ENCODE results near the gene RAPGEF4.
A peak's percentile ranks its signal among the peaks of the same experiment; 100 is the strongest.
"Not testable (repeated sequence)": the region's sequence is repeated elsewhere in the genome, so short reads cannot be mapped to it uniquely, and the experiment has no call there.

Gene RAPGEF4

DNA sequence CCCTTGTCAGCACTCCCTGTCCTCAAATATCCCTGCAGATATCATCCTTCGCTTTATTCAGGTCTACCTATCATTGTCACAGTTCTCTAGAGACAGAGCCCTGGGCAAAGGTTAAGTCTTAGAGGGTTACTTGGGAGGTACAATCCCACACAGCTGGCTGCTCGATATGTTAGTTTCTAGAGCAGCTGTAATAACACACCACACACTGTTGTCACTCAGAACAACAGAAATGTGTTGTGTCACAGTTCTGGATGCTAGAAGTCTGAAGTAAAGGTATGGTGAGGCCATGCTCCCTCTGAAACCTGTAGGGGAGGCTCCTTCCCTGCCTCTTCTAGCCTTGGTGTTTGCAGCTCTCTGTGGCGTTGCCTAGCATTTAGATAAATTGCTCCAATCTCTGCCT lies 9.9 kb upstream of the RAPGEF4 start:
- no peak for DNase-seq

GRCh38 chr2:172726172-172726735 lies 9.4 kb upstream of the RAPGEF4 start:
- no peak for DNase-seq

GRCh38 chr2:172730411-172730810 lies 5.2 kb upstream of the RAPGEF4 start:
- no peak for DNase-seq

DNA sequence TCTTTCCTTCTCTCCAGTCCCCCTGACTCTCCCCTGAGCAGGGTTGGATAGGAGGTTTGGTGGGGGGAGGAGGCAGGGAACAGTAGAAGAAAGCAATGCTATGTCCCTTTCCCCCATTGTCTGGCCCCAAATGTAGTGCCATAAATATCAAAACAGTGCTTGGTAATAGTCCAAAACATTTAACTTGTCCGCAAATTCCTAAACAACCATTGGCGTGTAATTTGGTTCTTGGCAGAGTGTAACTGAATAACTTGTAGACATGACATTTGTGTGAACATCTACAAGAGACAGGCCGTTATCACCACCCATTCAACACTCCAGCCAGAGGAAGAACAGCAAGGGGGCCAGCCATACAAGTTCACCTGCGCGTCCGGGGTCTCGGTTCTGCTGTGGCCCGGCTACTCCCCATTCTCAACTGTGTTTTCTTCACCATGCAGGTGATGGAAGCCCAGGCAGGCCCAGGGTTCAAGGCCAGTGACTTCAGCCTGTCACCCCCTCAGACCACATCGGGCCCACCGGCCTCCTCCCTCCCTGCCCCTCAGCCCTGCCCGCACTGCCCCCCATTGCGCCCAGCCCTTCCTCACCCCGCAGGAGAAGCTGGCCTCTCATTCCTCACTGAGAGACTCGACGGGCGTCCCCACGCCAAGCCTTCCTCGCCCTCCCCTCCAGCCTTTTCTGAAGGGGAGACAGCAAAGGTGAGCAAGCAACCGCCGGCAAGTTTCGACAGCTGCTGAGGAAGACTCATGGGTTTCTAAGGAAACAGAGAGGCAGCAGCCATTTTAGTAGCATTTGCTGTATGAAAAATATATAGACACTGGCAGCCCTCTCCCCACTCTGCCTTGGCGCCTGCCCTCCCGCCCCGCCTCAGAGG lies 699 bp upstream of the RAPGEF4 start:
- peak in 1 of 58 donors; percentile 15 for DNase-seq

GRCh38 chr2:172736424-172737174 lies 954 bp downstream of the RAPGEF4 start:
- DNase-seq: peak in 4 of 58 donors; percentile 8 to 46 (median 14)

DNA sequence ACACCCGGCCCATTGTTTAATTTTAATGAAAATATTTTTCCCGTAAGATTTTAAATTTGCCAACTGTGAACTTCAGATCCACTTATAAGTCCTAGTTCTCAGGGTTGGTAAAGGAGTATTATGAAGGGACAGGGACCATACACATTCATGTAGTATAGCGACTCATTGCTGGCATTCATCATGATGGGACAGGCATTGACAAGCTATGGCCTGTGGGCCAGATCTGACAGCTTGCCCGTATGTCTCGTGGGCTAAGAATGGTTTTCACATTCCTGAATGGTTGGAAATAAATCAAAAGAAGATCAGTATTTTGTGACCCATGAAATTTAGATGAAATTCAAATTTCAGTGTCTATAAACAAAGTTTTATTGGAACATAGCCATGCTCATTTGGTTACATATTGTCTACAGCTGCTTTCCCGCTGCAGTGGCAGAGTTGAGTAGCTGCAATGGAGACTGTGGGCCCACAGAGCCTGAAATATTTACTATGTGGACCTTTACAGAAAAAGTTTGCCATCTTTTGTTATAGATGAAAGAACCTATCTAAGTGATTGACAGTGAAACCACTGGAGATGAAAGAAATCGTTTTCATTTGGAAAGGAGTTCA lies 4.1 kb downstream of the RAPGEF4 start:
- DNase-seq: no peak

DNA sequence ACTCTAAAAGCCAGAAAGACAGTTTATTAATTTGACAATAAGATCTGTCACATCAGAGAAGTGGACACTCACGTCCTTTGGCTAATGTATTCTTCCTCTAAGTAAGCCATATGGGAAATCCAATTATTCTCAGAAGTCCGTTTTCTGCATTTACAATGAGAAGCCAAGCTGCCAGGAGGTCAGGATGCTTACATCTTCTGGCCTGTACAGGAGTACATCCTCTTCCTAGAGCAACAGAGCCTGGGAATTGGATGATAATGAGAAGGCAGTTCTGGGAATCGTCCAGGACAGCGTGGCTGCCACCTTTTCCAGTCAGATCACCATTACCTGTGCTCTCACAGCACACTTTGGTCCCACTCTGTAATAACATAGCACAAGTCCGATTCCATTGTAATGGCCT lies 5.2 kb downstream of the RAPGEF4 start:
- DNase-seq: no peak

- peak in 1 of 58 donors; percentile 33 for DNase-seq
These were observed 7.4 kb downstream of the RAPGEF4 start for GRCh38 chr2:172742931-172743540.

DNA sequence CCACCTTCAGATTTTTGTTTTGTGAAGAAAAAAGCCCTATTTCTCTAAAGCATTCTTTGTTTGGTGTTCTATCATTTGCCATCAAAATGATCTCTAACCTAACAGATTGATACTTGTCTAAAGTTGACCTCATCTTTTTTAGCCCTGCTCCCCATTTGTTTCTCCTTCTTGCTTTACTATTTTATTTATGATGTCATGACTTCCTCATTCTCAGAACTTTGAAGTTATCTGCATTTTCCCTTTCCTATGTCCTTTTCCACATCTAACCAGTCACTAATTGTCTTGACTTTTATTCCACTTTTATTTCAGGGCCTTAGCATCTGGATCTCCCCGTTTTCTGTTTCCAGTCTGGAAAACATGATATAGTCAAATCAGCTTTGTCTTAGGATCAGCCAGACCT lies 8.3 kb downstream of the RAPGEF4 start:
- no peak for DNase-seq

GRCh38 chr2:172745636-172746035 lies 10.0 kb downstream of the RAPGEF4 start:
- no peak for DNase-seq

DNA sequence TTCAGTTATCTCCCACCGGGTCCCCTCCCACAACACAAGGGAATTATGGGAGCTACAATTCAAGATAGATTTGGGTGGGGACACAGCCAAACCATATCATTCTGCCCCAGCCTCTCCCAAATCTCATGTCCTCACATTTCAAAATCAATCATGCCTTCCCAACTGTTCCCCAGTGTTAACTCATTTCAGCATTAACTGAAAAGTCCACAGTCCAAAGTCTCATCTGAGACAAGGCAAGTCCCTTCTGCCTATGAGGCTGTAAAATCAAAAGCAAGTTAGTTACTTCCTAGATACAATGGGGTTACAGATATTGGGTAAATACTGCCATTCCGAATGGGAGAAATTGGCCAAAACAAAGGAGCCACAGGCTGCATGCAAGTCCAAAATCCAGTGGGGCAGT lies 12.9 kb downstream of the RAPGEF4 start:
- not testable (repeated sequence) for DNase-seq

DNA sequence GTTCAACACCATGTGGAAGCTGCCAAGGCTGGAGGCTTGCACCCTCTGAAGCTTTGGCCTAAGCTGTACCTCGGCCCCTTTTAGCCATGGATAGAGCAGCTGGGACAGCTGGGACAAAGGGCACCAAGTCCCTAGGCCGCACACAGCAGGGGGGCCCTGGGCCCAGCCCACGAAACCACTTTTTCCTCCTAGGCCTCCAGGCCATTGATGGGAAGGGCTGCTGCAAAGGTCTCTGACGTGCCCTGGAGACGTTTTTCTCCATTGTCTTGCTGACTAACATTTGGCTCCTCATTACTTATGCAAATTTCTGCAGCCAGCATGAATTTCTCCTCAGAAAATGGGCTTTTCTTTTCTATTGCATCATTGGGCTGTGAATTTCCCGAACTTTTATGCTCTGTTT lies 13.7 kb downstream of the RAPGEF4 start:
- no peak for DNase-seq

GRCh38 chr2:172751564-172751963 lies 15.9 kb downstream of the RAPGEF4 start:
- no peak for DNase-seq

DNA sequence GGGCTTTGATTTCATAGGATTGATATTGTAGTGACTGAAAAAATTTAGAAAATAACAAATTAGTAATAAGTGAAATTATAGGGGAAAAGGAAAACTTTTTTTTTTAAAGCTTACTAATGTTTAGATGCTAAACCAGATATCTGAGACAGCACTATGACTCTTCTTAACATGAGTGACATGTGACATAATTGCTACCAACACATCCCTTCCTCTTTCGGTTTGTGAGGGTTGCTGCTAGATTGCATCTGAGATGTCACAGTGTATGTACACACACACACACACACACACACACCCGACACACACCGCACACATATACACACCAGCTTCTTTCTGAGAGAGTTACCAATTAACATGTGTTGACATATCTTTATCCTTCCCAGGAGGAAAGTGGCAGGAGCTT lies 18.0 kb downstream of the RAPGEF4 start:
- DNase-seq: no peak

GRCh38 chr2:172759441-172759840 lies 23.8 kb downstream of the RAPGEF4 start:
- no peak for DNase-seq

- DNase-seq: no peak
These were observed 25.7 kb downstream of the RAPGEF4 start for GRCh38 chr2:172761306-172761705.

- DNase-seq: no peak
These were observed 26.9 kb downstream of the RAPGEF4 start for GRCh38 chr2:172762574-172762973.

DNA sequence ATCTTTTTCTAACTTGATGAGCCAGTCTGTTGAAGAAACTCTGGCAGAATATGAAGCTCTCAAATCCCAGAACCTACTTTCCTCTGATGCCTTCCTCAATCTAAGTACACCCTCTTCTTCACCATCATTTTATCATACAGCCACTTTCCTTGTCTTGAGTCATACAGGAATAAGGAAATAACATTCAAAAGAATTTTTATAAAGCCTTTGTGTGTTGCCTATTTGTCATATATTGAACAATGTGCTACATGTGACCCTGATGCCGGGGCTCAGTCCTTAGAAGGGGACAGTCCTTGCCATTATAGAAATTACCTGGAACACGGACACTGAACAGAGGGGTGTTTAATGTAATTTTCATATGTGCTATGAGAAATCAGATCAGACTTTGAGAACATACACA lies 27.4 kb downstream of the RAPGEF4 start:
- no peak for DNase-seq

DNA sequence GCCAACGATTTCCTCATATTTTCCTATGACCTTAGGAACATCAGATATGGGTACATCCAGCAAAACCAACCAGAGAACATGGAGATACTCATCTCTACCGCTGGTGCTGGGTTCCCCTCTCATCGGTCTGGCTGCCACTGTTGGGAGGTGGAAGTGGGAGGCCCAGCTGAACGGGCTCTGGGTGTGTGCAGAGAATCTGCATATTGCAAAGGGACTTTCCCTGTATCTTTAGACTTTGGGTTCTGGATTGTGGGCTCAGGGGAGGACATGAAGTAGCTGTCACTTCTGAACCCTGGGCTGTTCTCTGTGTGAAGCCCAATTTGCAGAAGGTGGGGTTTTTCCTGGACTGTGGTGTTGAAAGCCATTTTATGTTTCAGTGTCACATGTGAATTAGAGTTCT lies 30.0 kb downstream of the RAPGEF4 start:
- DNase-seq: no peak

DNA sequence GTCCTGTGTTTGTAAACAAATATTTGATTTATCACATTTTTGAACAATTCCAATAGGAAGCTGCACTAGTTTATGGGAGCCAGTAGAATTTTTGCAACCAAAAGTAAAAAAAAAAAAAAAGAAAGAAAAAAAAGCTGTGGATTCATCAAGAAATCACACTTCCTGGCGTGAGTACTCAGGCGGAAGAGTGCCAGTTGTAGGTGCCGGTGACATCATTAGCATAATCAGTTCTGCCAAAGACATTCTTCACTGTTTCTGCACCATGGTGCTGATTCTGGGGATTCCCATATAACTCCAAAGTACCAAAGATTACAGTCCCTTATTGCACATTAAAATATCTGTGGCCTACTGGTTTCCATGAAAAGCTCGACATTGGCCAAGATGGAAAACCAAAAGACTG lies 32.8 kb downstream of the RAPGEF4 start:
- no peak for DNase-seq

DNA sequence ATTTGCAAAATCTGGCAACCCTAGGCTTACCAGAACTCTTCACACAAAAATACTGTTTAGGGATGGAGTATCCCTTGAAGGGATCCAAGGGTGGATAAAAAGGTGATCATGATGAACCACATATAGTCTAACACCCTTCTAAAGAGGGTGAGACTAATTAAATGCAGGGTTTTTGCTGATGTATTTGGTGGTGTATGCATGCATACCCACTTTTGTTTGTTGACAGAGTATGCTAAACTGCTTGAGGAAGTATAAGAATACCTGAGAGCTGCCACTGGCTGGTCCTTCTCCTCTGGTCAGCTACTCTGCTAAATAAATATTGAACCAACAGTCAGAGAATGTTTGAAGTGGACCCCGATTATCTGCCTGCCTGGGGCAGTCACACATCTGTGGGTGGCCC lies 34.2 kb downstream of the RAPGEF4 start:
- DNase-seq: no peak

All from anterior cingulate cortex (tissue), 58 donors.